Endodermal cell (in vitro differentiated cells): ENCODE data around the gene VWA8. TPM values are rescaled to one million over a fixed set of nuclear protein-coding genes. Genes with fewer than 3 reads are reported as not detected.

ENCODE experiments used
- DNase-seq: peaks from one replicate; pipeline ENCODE4 v3.0.0-alpha.2; 2017
- H3K27ac ChIP-seq: 2 replicates; pipeline ENCODE4 v1.5.1; 2013; ENCODE audit warnings: mild to moderate bottlenecking, low read depth, low read length, moderate library complexity
- H3K27me3 ChIP-seq: 2 replicates; pipeline ENCODE4 v1.6.1; 2013; ENCODE audit warnings: mild to moderate bottlenecking, low read length, moderate library complexity; ENCODE audit not compliant: insufficient read depth, control insufficient read depth, poor library complexity, severe bottlenecking
- H3K36me3 ChIP-seq: 2 replicates; pipeline ENCODE4 v1.7.0; 2013; ENCODE audit warnings: mild to moderate bottlenecking, low read length, moderate library complexity; ENCODE audit not compliant: control insufficient read depth, insufficient read depth
- H3K4me1 ChIP-seq: one replicate; pipeline ENCODE4 v1.7.0; 2013; ENCODE audit warnings: low read length; ENCODE audit not compliant: control insufficient read depth, insufficient read depth
- H3K4me3 ChIP-seq: 2 replicates; pipeline ENCODE4 v1.5.1; 2013; ENCODE audit warnings: mild to moderate bottlenecking, low read length, moderate library complexity
- H3K9ac ChIP-seq: 2 replicates; pipeline ENCODE4 v1.6.1; 2013; ENCODE audit warnings: mild to moderate bottlenecking, low read length, moderate library complexity; ENCODE audit not compliant: poor library complexity, severe bottlenecking; ENCODE audit errors: extremely low read depth
- H3K9me3 ChIP-seq: 2 replicates; pipeline ENCODE4 v1.6.1; 2013; ENCODE audit warnings: mild to moderate bottlenecking, low read length, moderate library complexity; ENCODE audit not compliant: control insufficient read depth
- H3K27ac Mint-ChIP-seq: 2 replicates; pipeline ENCODE4 v1.8.0; 2020; ENCODE audit warnings: mixed read lengths
- H3K27me3 Mint-ChIP-seq: 2 replicates; pipeline ENCODE4 v1.8.0; 2021; ENCODE audit warnings: mild to moderate bottlenecking, mixed read lengths; ENCODE audit not compliant: insufficient read depth
- H3K36me3 Mint-ChIP-seq: 2 replicates; pipeline ENCODE4 v1.8.0; 2020; ENCODE audit warnings: low read depth, mixed read lengths
- H3K4me1 Mint-ChIP-seq: 2 replicates; pipeline ENCODE4 v1.8.0; 2020; ENCODE audit warnings: mixed read lengths
- H3K4me3 Mint-ChIP-seq: 2 replicates; pipeline ENCODE4 v1.8.0; 2020; ENCODE audit warnings: mild to moderate bottlenecking, moderate library complexity, mixed read lengths
- H3K9me3 Mint-ChIP-seq: 2 replicates; pipeline ENCODE4 v1.8.0; 2020; ENCODE audit warnings: mild to moderate bottlenecking, mixed read lengths
- CTCF ChIP-seq: fragments of 200-600 bp; sonication (generic); conservative IDR thresholded peaks from 2 replicates; pipeline ENCODE4 v1.5.0; 2021; ENCODE audit warnings: antibody characterized with exemption, mild to moderate bottlenecking
- WGBS, 2 experiments: methylation state at CpG; one replicate each; pipeline versions ENCODE4 v1.1.5 to v1.1.7; 2013; ENCODE audit warnings: missing lambda C conversion rate in 2 of 2, mixed read lengths in 1 of 2; ENCODE audit not compliant: insufficient coverage in 1 of 2, insufficient read length in 1 of 2; 5-methylcytosine and 5-hydroxymethylcytosine counted together
- total RNA-seq, 2 donors: library from RNA; stranded (reverse); fragmentation: NEBNext Ultra II Directional in 1 of 2; extraction: Animal tissue kit (Norgen Biotek cat#: 25700) in 1 of 2; gene quantifications; 2 replicates in 1 of 2; 3 replicates in 1 of 2; pipeline ENCODE4 v1.2.1, GENCODE V29; 2021

Gene VWA8
- total RNA-seq, 2 donors from 2014 or later: 24.6 to 25.6 TPM

- 90 to 93% methylated on average over 2 to 4 of the region's 4 CpGs for WGBS, 2 experiments
- Mint-ChIP-seq H3K9me3 (no peaks in the 10 kb centered on the region), H3K4me3 (no peak overlapping the region), H3K4me1 (peaks cover 3% of the 10 kb centered on the region), H3K27ac (no peak overlapping the region), H3K27me3 (no peaks in the 10 kb centered on the region), H3K36me3 (no peaks in the 10 kb centered on the region)
- H3K4me3 ChIP-seq: no peak overlapping the region
- DNase-seq: no peak
- H3K9ac ChIP-seq: no peak overlapping the region
- no peaks in the 10 kb centered on the region for H3K9me3 ChIP-seq
- H3K27me3 ChIP-seq: no peaks in the 10 kb centered on the region
- no peak overlapping the region for H3K27ac ChIP-seq
- no peak for TF ChIP-seq CTCF
- H3K4me1 ChIP-seq: no peaks in the 10 kb centered on the region
- H3K36me3 ChIP-seq: no peaks in the 10 kb centered on the region
Observed at GRCh38 chr13:41633776-41634175, 327.1 kb downstream of the VWA8 start.

GRCh38 chr13:41631296-41631965 is 329.5 kb downstream of the VWA8 start:
- 93 to 97% methylated on average over 3 to 5 of the region's 5 CpGs for WGBS, 2 experiments
- H3K36me3 ChIP-seq: no peaks in the 10 kb centered on the region
- H3K4me3 ChIP-seq: no peak overlapping the region
- Mint-ChIP-seq H3K27me3 (no peaks in the 10 kb centered on the region), H3K4me3 (no peak overlapping the region), H3K36me3 (no peaks in the 10 kb centered on the region), H3K9me3 (no peaks in the 10 kb centered on the region), H3K27ac (no peak overlapping the region), H3K4me1 (peaks cover 3% of the 10 kb centered on the region)
- no peaks in the 10 kb centered on the region for H3K9me3 ChIP-seq
- no peaks in the 10 kb centered on the region for H3K27me3 ChIP-seq
- no peak overlapping the region for H3K9ac ChIP-seq
- TF ChIP-seq CTCF: no peak
- no peak overlapping the region for H3K27ac ChIP-seq
- no peaks in the 10 kb centered on the region for H3K4me1 ChIP-seq
- no peak for DNase-seq

- Mint-ChIP-seq H3K4me3 (no peak overlapping the region), H3K36me3 (no peaks in the 10 kb centered on the region), H3K9me3 (peaks cover 1% of the 10 kb centered on the region), H3K27me3 (no peaks in the 10 kb centered on the region), H3K4me1 (peaks cover 1% of the 10 kb centered on the region), H3K27ac (no peak overlapping the region)
- no peak for TF ChIP-seq CTCF
- Histone ChIP-seq H3K9me3 (no peaks in the 10 kb centered on the region), H3K4me3 (no peak overlapping the region), H3K27me3 (no peaks in the 10 kb centered on the region), H3K27ac (no peak overlapping the region), H3K4me1 (no peaks in the 10 kb centered on the region), H3K36me3 (no peaks in the 10 kb centered on the region), H3K9ac (no peak overlapping the region)
- 91 to 100% methylated on average over 1 to 5 of the region's 5 CpGs for WGBS, 2 experiments
- DNase-seq: no peak
Observed at GRCh38 chr13:41627425-41627824, 333.5 kb downstream of the VWA8 start.
